ENCODE data around the gene FOXJ1. TPM values are rescaled to one million over a fixed set of nuclear protein-coding genes. Genes with fewer than 3 reads are reported as not detected.

The FOXJ1 gene
- total and polyA plus RNA-seq, 2 of the 4 experiments (the other 2 are of a cell fraction): 0.05 TPM; not detected in 1

- Histone ChIP-seq H3K4me1 (ENCODE audit: control insufficient read depth, insufficient read depth, low read length) (peaks cover 3% of the 10 kb centered on the region; the same call in 1 of the 2 replicates), H2AK9ac (replicated peaks; ENCODE audit: low read depth, low read length, poor library complexity) (no peak overlapping the region), H4K5ac (ENCODE audit: low read depth, low read length) (no peak overlapping the region), H2BK5ac (ENCODE audit: low read depth, low read length, poor library complexity, severe bottlenecking) (no peak overlapping the region), H3K4me3 (ENCODE audit: insufficient read depth, low read depth, low read length) (no peak overlapping the region), H3K4me2 (ENCODE audit: low read depth, low read length) (no peak overlapping the region), H3K18ac (ENCODE audit: low read depth, low read length) (no peak overlapping the region), H3K23ac (ENCODE audit: low read depth, low read length) (no peak overlapping the region), H3K36me3 (ENCODE audit: control insufficient read depth, insufficient read depth, low read length) (no peaks in the 10 kb centered on the region), H4K91ac (ENCODE audit: insufficient read depth, low read depth, low read length) (no peak overlapping the region), H3K27me3 (ENCODE audit: control insufficient read depth, insufficient read depth, low read length) (peaks cover 6% of the 10 kb centered on the region; the same call in 1 of the 2 replicates), H2AFZ (replicated peaks; ENCODE audit: low read length, poor library complexity) (no peak overlapping the region), H4K8ac (ENCODE audit: low read depth in 2 of 2, low read length in 2 of 2) (no peak overlapping the region), H3K9me1 (ENCODE audit: insufficient read depth, low read length) (no peaks in the 10 kb centered on the region), H2BK120ac (ENCODE audit: low read depth, low read length) (no peak overlapping the region), H2BK20ac (ENCODE audit: low read depth, low read length) (no peak overlapping the region), H3K14ac (replicated peaks; ENCODE audit: low read depth, low read length) (no peak overlapping the region), H3K4ac (ENCODE audit: low read depth, low read length) (no peak overlapping the region), H3K79me1 (ENCODE audit: low read depth in 1 of 2, low read length in 2 of 2) (no peaks in the 10 kb centered on the region), H3K27ac (ENCODE audit: insufficient read depth, low read length) (no peak overlapping the region), H3K9me3 (ENCODE audit: control insufficient read depth, insufficient read depth, low read length) (no peaks in the 10 kb centered on the region), H3K56ac (ENCODE audit: extremely low read depth, insufficient read depth, low read length) (no peak overlapping the region), H4K20me1 (ENCODE audit: insufficient read depth, low read length) (no peaks in the 10 kb centered on the region), H2AK5ac (ENCODE audit: low read depth, low read length) (no peak overlapping the region), H2BK15ac (ENCODE audit: low read depth, low read length) (no peak overlapping the region), H3K9ac (ENCODE audit: low read depth, low read length) (no peak overlapping the region)
- intact Hi-C loops (cut with micrococcal nuclease) (loop anchor here (1.0 kb wide), 2 partner anchors 62 to 159 kb away; no protein-coding TSS in a partner anchor), in situ Hi-C loops (cut with MboI; ENCODE audit: low sequenced_read_pairs) (no loop called here), dilution Hi-C loops (cut with HindIII; ENCODE audit: low sequenced_read_pairs, unreplicated experiment) (no loop called here)
- WGBS, 2 experiments (ENCODE audit: extremely low coverage in 2 of 2, insufficient read length in 1 of 2): 92% methylated on average over 2 of the region's 5 CpGs; no CpG with 5 or more reads in 1 of the 2 experiments
- POLR2A ChIA-PET (ENCODE audit: unreplicated experiment): no interaction called here
- CTCF ChIA-PET: interaction anchor here (1.6 to 4.0 kb wide), 3 partner anchors 154 to 179 kb away, joined by 4 to 27 read pairs (median 5); no protein-coding TSS in a partner anchor
- TF ChIP-seq MAZ (IDR thresholded peaks at IDR 0.05; ENCODE audit: borderline replicate concordance, low read depth, low read length): no peak
- no peak for TF ChIP-seq MXI1 (IDR thresholded peaks at IDR 0.05; ENCODE audit: borderline replicate concordance, low read depth, low read length)
- no peak for TF ChIP-seq BHLHE40 (IDR thresholded peaks at IDR 0.05; ENCODE audit: low read depth, low read length)
- TF ChIP-seq, protein P1, sequence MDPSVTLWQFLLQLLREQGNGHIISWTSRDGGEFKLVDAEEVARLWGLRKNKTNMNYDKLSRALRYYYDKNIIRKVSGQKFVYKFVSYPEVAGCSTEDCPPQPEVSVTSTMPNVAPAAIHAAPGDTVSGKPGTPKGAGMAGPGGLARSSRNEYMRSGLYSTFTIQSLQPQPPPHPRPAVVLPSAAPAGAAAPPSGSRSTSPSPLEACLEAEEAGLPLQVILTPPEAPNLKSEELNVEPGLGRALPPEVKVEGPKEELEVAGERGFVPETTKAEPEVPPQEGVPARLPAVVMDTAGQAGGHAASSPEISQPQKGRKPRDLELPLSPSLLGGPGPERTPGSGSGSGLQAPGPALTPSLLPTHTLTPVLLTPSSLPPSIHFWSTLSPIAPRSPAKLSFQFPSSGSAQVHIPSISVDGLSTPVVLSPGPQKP (IDR thresholded peaks at IDR 0.05; ENCODE audit: borderline replicate concordance, low read depth, low read length): no peak
- no peak for TF ChIP-seq RAD21 (IDR thresholded peaks at IDR 0.05; ENCODE audit: low read length)
- no peak for TF ChIP-seq MAFK (IDR thresholded peaks at IDR 0.05; ENCODE audit: low read depth, low read length)
- no peak for TF ChIP-seq NFE2L2 (IDR thresholded peaks at IDR 0.05; ENCODE audit: low read depth, low read length)
- no peak for TF ChIP-seq USF2 (IDR thresholded peaks at IDR 0.05; ENCODE audit: low read depth, low read length)
- TF ChIP-seq RCOR1 (IDR thresholded peaks at IDR 0.05; ENCODE audit: insufficient replicate concordance, low read length): no peak
- no peak for TF ChIP-seq CEBPB (IDR thresholded peaks at IDR 0.05; ENCODE audit: low read depth, low read length)
- TF ChIP-seq POLR2A (IDR thresholded peaks at IDR 0.05; ENCODE audit: low read depth, low read length): no peak
- no peak for TF ChIP-seq SMC3 (IDR thresholded peaks at IDR 0.05; ENCODE audit: low read depth, low read length)
- TF ChIP-seq, protein P2, sequence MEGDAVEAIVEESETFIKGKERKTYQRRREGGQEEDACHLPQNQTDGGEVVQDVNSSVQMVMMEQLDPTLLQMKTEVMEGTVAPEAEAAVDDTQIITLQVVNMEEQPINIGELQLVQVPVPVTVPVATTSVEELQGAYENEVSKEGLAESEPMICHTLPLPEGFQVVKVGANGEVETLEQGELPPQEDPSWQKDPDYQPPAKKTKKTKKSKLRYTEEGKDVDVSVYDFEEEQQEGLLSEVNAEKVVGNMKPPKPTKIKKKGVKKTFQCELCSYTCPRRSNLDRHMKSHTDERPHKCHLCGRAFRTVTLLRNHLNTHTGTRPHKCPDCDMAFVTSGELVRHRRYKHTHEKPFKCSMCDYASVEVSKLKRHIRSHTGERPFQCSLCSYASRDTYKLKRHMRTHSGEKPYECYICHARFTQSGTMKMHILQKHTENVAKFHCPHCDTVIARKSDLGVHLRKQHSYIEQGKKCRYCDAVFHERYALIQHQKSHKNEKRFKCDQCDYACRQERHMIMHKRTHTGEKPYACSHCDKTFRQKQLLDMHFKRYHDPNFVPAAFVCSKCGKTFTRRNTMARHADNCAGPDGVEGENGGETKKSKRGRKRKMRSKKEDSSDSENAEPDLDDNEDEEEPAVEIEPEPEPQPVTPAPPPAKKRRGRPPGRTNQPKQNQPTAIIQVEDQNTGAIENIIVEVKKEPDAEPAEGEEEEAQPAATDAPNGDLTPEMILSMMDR (conservative IDR thresholded peaks at IDR 0.05; ENCODE audit: low read depth, low read length): no peak
- TF ChIP-seq FOS (IDR thresholded peaks at IDR 0.05; ENCODE audit: low read depth, low read length): no peak
- no peak for TF ChIP-seq RFX5 (IDR thresholded peaks at IDR 0.05; ENCODE audit: low read depth, low read length)
- ATAC-seq (ENCODE audit: low read depth) (no peak), DNase-seq (no peak)
- no TSS peak for BruUV-seq (replicated peaks)
Measured at GRCh38 chr17:76120658-76121008, 20.4 kb downstream of the FOXJ1 start.

Measured in IMR-90 (cell line).